CD4-positive, alpha-beta T cell treated with Interleukin-6 at 100 ng/mL for 8 hours (primary cell): Measurements from ENCODE around the gene DECR2.

ENCODE experiments used
- DNase-seq: peaks from one replicate; pipeline ENCODE4 v3.0.0-alpha.2; 2020; ENCODE audit warnings: mixed read lengths, low spot score

The DECR2 gene

DNA sequence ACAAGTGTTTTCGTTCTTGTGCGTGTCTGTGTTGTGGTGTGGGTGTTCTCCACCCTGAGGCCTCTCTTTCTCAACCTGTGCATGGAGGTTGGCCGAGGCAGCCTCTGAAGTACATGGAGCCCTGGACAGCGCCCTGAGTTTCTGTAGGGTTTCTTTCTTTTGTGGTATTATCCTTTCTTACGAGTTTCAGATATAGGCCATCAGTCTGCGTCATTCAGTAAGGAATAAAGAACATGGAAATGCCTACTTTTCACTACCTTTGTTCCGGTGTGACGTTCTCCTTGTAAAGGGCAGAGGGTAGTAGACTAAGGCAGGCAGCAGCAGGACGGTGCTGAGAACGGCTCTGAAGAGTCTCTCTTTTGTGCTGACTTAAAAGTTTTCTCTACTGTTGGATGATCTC lies 42.3 kb downstream of the DECR2 start:
- DNase-seq, result no peak

DNA sequence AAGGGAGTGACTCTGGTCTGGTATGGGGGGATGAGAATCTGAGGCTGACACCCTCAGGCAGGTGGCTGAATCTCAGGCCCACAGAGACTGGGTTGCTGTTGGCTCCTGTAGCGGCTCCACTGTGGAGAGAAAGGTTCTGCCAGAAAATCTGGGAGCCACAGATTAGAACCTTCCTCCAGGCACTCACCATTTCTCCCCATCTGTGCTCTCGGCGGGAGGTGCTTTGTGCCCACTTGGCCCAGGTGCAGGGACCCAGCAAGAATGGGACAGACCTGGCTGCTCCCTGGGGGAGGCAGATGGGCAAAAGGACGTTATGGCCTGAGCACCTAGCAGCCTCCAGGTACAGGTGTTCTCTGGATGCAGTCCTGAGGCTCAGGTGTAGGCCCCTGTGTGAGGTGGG lies 43.9 kb downstream of the DECR2 start:
- no peak for DNase-seq

DNA sequence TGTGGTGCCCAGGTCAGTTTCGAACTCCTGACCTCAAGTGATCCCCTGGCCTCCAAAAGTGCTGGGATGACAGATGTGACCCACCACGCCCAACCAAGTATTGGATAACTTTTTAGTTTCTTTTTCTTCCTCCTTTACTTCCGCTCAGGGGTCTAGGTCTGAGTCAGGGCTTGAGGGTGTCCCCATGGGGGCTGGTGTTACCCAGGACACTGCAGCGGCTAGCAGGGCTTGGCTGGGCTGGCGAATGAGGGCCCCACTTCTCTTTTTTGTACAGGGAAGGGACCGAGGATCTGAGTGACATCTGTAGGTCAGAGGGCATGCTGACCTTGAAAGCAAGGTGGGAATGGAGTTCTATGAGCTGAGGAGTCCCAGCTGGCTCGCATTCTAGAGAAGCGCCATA lies 48.7 kb downstream of the DECR2 start:
- no peak for DNase-seq

DNA sequence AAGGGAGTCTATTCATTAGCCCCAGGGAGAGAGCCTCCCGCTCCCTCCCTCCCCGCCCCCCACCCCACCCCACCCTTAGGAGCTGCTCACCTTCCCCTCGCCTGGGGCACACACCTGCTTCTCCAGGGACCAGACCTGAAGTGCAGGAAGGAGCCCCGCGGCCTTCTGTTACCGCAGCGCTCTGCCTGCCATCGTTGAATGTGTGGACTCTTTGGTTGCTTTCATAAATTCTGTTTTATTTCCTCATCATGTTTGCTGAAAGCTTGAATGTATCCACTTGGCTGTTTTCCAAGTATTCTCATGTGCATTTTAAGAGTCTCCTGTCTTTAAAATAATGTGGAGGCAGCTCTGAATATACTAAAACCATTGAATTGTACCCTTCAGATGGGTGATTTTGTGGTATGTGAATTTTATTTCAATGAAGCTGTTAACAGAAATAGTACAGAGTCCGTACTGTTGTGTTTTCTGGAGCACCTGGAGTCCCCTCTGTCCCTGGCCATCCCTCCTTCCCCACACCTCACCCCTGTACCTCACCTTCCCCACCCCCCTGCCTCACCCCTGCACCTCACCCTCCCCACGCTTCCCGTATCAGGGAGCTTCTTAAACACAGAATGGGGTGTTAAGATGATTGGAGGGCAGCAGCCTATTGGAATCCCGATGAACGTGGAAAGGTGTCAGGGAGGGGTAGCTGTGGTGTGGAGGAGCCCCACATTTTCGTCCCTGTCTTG lies 49.3 kb downstream of the DECR2 start:
- DNase-seq, result no peak

DNA sequence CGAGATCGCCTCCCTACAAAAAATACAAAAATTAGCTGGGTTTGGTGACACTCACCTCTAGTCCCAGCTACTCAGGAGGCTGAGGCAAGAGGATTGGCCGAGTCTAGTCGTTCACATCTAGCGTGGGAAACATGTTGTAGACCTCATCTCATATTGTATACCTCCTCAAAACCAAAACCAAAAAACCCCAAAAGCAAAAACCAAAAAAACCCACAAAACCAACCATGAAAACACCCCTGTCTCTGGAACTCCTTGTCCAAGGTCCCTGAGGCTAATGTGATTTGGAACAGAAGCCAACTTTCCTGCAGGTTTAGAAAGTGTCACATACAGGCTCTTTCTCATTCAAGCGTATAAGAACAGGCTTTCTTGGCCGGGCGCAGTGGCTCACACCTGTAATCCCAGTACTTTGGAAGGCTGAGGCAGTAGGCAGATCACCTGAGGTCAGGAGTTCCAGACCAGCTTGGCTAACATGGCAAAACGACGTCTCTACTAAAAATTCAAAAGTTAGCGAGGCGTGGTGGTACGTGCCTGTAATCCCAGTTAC lies 52.8 kb downstream of the DECR2 start:
- DNase-seq, result no peak

DNA sequence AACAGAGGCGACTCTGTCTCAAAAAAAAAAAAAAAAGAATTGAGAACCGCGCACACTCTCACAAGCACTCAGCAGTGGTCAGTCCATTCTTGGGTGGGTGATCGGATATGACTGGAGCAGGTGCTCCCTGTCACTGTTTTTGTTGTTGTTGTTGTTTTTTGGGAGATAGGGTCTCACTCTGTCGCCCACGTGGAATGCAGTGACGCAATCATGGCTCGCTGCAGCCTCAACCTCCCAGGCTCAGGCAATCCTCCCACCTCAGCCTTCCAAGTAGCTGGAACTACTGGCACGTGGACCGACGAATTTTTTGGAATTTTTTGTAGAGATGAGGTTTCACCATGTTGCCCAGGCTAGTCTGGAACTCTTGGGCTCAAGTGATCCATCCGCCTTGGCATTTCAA lies 53.8 kb downstream of the DECR2 start:
- DNase-seq, result no peak

DNA sequence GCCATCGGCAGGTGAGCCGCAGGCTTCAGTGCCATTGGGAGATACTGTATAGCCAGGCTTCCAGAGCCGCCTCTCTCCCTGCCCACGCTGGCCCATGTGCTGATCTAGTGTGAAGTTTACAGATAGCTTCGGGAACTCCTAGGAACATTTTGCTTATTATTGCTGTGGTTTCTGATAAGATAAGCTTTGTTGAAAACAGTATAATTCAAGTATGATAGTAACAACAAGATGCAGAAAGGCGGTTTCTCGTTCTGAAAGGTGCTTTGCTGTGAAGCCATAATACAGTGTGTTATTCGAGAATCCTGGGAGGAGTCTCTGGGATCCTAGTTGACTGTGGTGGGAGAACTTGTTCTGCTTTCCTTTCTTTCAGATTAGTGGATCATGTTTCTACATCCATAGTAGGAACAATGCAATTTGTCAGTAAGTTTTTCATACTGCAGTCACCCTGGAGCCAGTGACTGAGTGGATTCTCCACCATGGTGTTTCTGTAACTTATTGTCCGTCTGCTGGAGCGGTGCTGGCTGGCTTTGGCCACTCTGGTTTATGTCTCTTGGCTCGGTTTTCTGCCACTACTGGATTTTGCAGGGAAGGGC lies 55.3 kb downstream of the DECR2 start:
- DNase-seq, result no peak

DNA sequence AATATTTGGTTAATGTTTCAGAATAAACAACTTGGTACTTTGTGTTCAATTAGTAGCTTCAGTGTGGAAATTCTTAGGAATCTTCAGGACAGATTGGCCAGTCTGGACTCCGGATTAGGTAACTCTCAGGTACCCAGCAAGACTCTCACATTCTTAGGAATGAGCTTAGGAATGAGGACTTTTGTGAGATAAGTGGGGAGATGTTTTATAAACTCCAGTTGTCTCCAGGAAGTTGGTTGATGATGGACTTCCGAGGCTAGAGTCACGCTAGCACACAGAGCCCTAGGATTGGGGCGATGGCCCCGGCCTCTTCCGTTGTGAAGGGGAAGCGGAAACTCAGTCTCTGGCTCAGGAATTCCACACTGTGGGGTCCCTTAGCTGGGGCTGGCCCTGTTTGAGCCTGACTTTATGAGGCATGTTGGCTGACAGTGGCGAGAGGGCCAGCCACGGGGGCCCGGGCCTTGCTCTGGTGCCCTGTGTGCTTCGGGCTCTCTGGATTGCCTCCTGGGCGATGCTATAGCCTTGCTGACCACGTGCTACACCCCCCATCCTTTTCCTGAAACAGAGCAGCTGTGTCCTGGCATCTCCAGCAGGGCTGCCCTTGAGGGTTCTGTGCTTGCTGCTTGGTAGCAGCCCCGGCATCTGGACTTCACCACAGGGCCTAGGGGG lies 56.2 kb downstream of the DECR2 start:
- DNase-seq, result no peak

DNA sequence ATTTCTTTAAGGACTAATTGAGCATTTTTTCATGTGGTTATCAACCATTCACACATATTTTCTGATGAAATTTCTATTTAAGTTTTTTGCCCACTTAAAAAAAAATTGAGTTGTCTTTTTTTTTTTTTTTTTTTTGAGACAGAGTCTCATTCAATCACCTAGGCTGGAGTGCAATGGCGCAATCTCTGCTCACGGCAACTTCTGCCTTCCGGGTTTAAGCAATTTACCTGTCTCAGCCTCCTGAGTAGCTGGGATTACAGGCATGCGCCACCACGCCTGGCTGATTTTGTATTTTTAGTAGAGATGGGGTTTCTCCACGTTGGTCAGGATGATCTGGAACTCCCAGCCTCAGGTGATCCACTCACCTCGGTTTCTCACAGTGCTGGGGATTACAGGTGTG lies 58.1 kb downstream of the DECR2 start:
- DNase-seq, result no peak

DNA sequence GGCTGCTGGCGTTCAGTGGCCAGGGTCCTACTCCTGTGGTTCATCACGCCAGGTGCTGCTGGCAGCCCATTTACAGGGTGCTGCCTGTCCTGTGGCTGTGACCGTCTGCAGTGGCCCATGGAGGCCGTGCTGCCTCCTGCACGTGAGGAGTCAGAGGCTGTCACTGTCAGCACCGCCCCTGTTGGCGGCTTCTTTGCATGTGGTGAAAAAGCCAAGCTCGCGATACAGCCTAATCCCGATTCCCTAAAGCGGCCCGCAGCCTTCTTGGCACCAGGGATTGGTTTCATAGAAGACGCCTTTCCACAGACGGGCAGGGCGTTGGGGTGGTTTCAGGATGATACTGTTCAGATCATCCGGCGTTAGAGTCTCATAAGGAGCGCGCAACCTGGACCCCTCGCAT lies 59.1 kb downstream of the DECR2 start:
- DNase-seq, result no peak
